Erythroblast (primary cell): ENCODE measurements around the gene STK39.

Experiments
- GATA1 ChIP-seq: IDR thresholded peaks from 2 replicates; pipeline ENCODE4 v1.6.1; 2011; ENCODE audit warnings: low read depth, mild to moderate bottlenecking, control low read depth, low read length, moderate library complexity
- POLR2A ChIP-seq: IDR thresholded peaks from 2 replicates; pipeline ENCODE4 v1.6.1; 2011; ENCODE audit warnings: mild to moderate bottlenecking, low read length

- TF ChIP-seq POLR2A (no peak), GATA1 (no peak)
These were observed 281.3 kb downstream of the STK39 start for GRCh38 chr2:167965907-167966761.
